Left lung (tissue), 10 donors: ENCODE measurements around the gene HK1. TPM values are rescaled to one million over a fixed set of nuclear protein-coding genes. Genes with fewer than 3 reads are reported as not detected.

Experiments
- ATAC-seq: fragments of 200-7000 bp; cut with Tn5 transposase; one replicate; pipeline ENCODE4 v1.9.1; 2020; ENCODE audit warnings: moderate library complexity
- DNase-seq, 4 donors: peaks; one replicate each; pipeline ENCODE4 v3.0.0-alpha.2; 2013 to 2020
- H3K27ac ChIP-seq, 2 donors: fragments of 200-600 bp; sonication (generic) in 1 of 2; one replicate each; pipeline versions ENCODE4 v1.5.0 to v1.8.0; 2020 to 2021
- H3K27me3 ChIP-seq, 2 donors: fragments of 200-600 bp; sonication (generic) in 1 of 2; one replicate each; pipeline versions ENCODE4 v1.5.0 to v1.8.0; 2020 to 2021
- H3K36me3 ChIP-seq, 2 donors: fragments of 200-600 bp; sonication (generic) in 1 of 2; one replicate each; pipeline versions ENCODE4 v1.5.0 to v1.8.0; 2020 to 2021
- H3K4me1 ChIP-seq, 2 donors: fragments of 200-600 bp; one replicate each; pipeline ENCODE4 v1.8.0; 2021
- H3K4me3 ChIP-seq, 2 donors: fragments of 200-600 bp; sonication (generic) in 1 of 2; one replicate each; pipeline versions ENCODE4 v1.5.0 to v1.8.0; 2020 to 2021; ENCODE audit warnings: mild to moderate bottlenecking in 1 of 2
- H3K9me3 ChIP-seq, 2 donors: fragments of 200-600 bp; sonication (generic) in 1 of 2; one replicate each; pipeline versions ENCODE4 v1.5.0 to v1.8.0; 2020 to 2021
- CTCF ChIP-seq, 2 donors: fragments of 200-600 bp; sonication (generic) in 1 of 2; IDR thresholded peaks; one replicate each; pipeline versions ENCODE4 v1.5.0 to v1.8.0; 2021; ENCODE audit warnings: antibody characterized with exemption in 2 of 2
- intact Hi-C, 2 donors: fragments of 100-400 bp; cut with DNase I; formaldehyde crosslinking; loops; one replicate each; pipeline versions ENCODE4 v1.11.2 to v1.14.2; 2022
- polyA plus RNA-seq, 6 donors: library from polyadenylated mRNA; unstranded; fragments of 120-200 nt; gene quantifications; one replicate each; pipeline ENCODE4 v1.2.1, GENCODE V29; 2013; ENCODE audit not compliant: insufficient read length in 6 of 6
- total RNA-seq, 2 donors: library from RNA; stranded (reverse); fragmentation: NEBNext Ultra II Directional; extraction: Animal tissue kit (Norgen Biotek cat#: 25700); gene quantifications; one replicate each; pipeline ENCODE4 v1.2.1, GENCODE V29; 2021
- donor health status: DM: no; HTN: yes; CAD: no.
- donor health status: DM: no; HTN: no; CAD: no.

HK1 gene
- total and polyA plus RNA-seq, 8 donors = 51.5 to 126 (median 57.8) TPM

- no peaks in the 10 kb centered on the region for H3K36me3 ChIP-seq
- no peaks in the 10 kb centered on the region for H3K27me3 ChIP-seq
- DNase-seq = peak in 1 of 4 donors; percentile 13
- H3K9me3 ChIP-seq = no peaks in the 10 kb centered on the region
- intact Hi-C loops = loop anchor here (10.0 kb wide), 2 partner anchors 92 to 222 kb away; partner anchors contain the start of gene FAM241B (in 1 of the 2)
- no peak overlapping the region for H3K27ac ChIP-seq
- no peak overlapping the region for H3K4me3 ChIP-seq
- ATAC-seq = no peak
- H3K4me1 ChIP-seq = peaks cover 7 to 26% of the 10 kb centered on the region in 2 donors
- no peak for TF ChIP-seq CTCF (IDR thresholded peaks at IDR 0.05)
Observed at GRCh38 chr10:69412232-69412790, 134.0 kb downstream of the HK1 start.

GRCh38 chr10:69413221-69413865 is 135.0 kb downstream of the HK1 start:
- ATAC-seq = peak; percentile 14
- TF ChIP-seq CTCF (IDR thresholded peaks at IDR 0.05) = peak; percentile 42 to 50
- no peaks in the 10 kb centered on the region for H3K9me3 ChIP-seq
- peaks cover 3 to 17% of the 10 kb centered on the region in 2 donors for H3K4me1 ChIP-seq
- DNase-seq = peak in 2 of 4 donors; percentile 55 to 82
- H3K27ac ChIP-seq = no peak overlapping the region
- intact Hi-C loops = loop anchor here (10.0 kb wide), 2 partner anchors 91 to 221 kb away; partner anchors contain the start of gene FAM241B (in 1 of the 2)
- H3K4me3 ChIP-seq = no peak overlapping the region
- H3K36me3 ChIP-seq = no peaks in the 10 kb centered on the region
- no peaks in the 10 kb centered on the region for H3K27me3 ChIP-seq

GRCh38 chr10:69414036-69415018 is 136.0 kb downstream of the HK1 start:
- DNase-seq (peak in 1 of 4 donors; percentile 26), ATAC-seq (no peak)
- Histone ChIP-seq H3K27me3 (no peaks in the 10 kb centered on the region), H3K36me3 (no peaks in the 10 kb centered on the region), H3K4me1 (peaks cover 0 to 10% of the 10 kb centered on the region in 2 donors), H3K9me3 (no peaks in the 10 kb centered on the region), H3K27ac (no peak overlapping the region), H3K4me3 (no peak overlapping the region)
- intact Hi-C loops = loop anchor here (10.0 kb wide), 2 partner anchors 90 to 220 kb away; partner anchors contain the start of gene FAM241B (in 1 of the 2)
- TF ChIP-seq CTCF (IDR thresholded peaks at IDR 0.05) = no peak

GRCh38 chr10:69415049-69415448 is 136.8 kb downstream of the HK1 start:
- intact Hi-C loops = loop anchor here (10.0 kb wide), 2 partner anchors 90 to 220 kb away; partner anchors contain the start of gene FAM241B (in 1 of the 2)
- Histone ChIP-seq H3K27me3 (no peaks in the 10 kb centered on the region), H3K27ac (no peak overlapping the region), H3K36me3 (no peaks in the 10 kb centered on the region), H3K4me3 (no peak overlapping the region), H3K4me1 (peaks cover 0 to 6% of the 10 kb centered on the region in 2 donors), H3K9me3 (no peaks in the 10 kb centered on the region)
- no peak for TF ChIP-seq CTCF (IDR thresholded peaks at IDR 0.05)
- DNase-seq (peak in 1 of 4 donors; percentile 22), ATAC-seq (no peak)
